Epithelial cell of prostate (primary cell): ENCODE results near the gene HILPDA.

Experiments used
- DNase-seq: peaks from one replicate; pipeline ENCODE4 v3.0.0-alpha.2; 2011; ENCODE audit warnings: low read depth, low spot score
- H3K27ac ChIP-seq: fragments of 450-650 bp; 2 replicates; pipeline ENCODE4 v1.5.1; 2017; ENCODE audit warnings: mild to moderate bottlenecking

HILPDA gene

GRCh38 chr7:128455543-128456254 is at the start of gene HILPDA:
Gene HILPDA, plus strand, starts transcription at chr7:128455878. Its CDS starts 1,391 bp downstream, at chr7:128457269.
- DNase-seq, result peak; percentile 88
- peak within 1 kb of the TSS; percentile 48 for H3K27ac ChIP-seq

- no peak overlapping the region for H3K27ac ChIP-seq
- DNase-seq, result no peak
These were observed 49.1 kb upstream of the HILPDA start for GRCh38 chr7:128406314-128407232.

- DNase-seq, result no peak
- no peak overlapping the region for H3K27ac ChIP-seq
These were observed 48.5 kb upstream of the HILPDA start for GRCh38 chr7:128407233-128407589.

- no peak overlapping the region for H3K27ac ChIP-seq
- no peak for DNase-seq
These were observed 47.6 kb upstream of the HILPDA start for GRCh38 chr7:128407751-128408708.

- no peak for DNase-seq
- H3K27ac ChIP-seq, result peak overlapping the region; percentile 32
These were observed 46.7 kb upstream of the HILPDA start for GRCh38 chr7:128408709-128409595.

- no peak for DNase-seq
- H3K27ac ChIP-seq, result peak within 1 kb of the TSS; percentile 32
These were observed 45.9 kb upstream of the HILPDA start, which contains the start of gene IMPDH1 for GRCh38 chr7:128409596-128410450. Gene IMPDH1, minus strand, starts transcription at chr7:128409982. Its CDS starts 81 bp downstream, at chr7:128409901.

- peak overlapping the region; percentile 32 for H3K27ac ChIP-seq
- no peak for DNase-seq
These were observed 45.3 kb upstream of the HILPDA start for GRCh38 chr7:128410451-128410753.

- H3K27ac ChIP-seq, result no peak overlapping the region
- no peak for DNase-seq
These were observed 40.4 kb upstream of the HILPDA start for GRCh38 chr7:128415217-128415785.

- H3K27ac ChIP-seq, result no peak overlapping the region
- no peak for DNase-seq
These were observed 38.6 kb upstream of the HILPDA start for GRCh38 chr7:128417071-128417470.

GRCh38 chr7:128419257-128419656 is 36.4 kb upstream of the HILPDA start:
- no peak overlapping the region for H3K27ac ChIP-seq
- no peak for DNase-seq

- DNase-seq, result no peak
- no peak overlapping the region for H3K27ac ChIP-seq
These were observed 34.9 kb upstream of the HILPDA start for GRCh38 chr7:128420773-128421172.

GRCh38 chr7:128421384-128421783 is 34.3 kb upstream of the HILPDA start:
- DNase-seq, result no peak
- H3K27ac ChIP-seq, result no peak overlapping the region

- no peak overlapping the region for H3K27ac ChIP-seq
- DNase-seq, result no peak
These were observed 33.6 kb upstream of the HILPDA start for GRCh38 chr7:128422037-128422436.

GRCh38 chr7:128422842-128423241 is 32.8 kb upstream of the HILPDA start:
- DNase-seq, result no peak
- no peak overlapping the region for H3K27ac ChIP-seq

GRCh38 chr7:128424686-128425275 is 30.9 kb upstream of the HILPDA start:
- DNase-seq, result no peak
- no peak overlapping the region for H3K27ac ChIP-seq

- DNase-seq, result no peak
- H3K27ac ChIP-seq, result no peak overlapping the region
These were observed 29.8 kb upstream of the HILPDA start for GRCh38 chr7:128425850-128426249.

GRCh38 chr7:128427289-128427891 is 28.3 kb upstream of the HILPDA start:
- H3K27ac ChIP-seq, result no peak overlapping the region
- no peak for DNase-seq
